ENCODE measurements around the gene AP2A2.
"Not testable (repeated sequence)": the region's sequence is repeated elsewhere in the genome, so short reads cannot be mapped to it uniquely, and the experiment has no call there.

- not testable (repeated sequence) for TF ChIP-seq CTCF (conservative IDR thresholded peaks at IDR 0.05); EZH2 (IDR thresholded peaks at IDR 0.05; ENCODE audit: low read depth)
Measured at GRCh38 chr11:975376-975775, 49.7 kb downstream of the AP2A2 start.

Data from PC-9 (cell line).